Stimulated activated CD8-positive, alpha-beta memory T cell treated with anti-CD3 and anti-CD28 coated beads, Interleukin-7, amount 100 ng/mL, for 48 hours (primary cell): ENCODE results near the gene HLA-DRB5.
"Not testable (repeated sequence)": the region's sequence is repeated elsewhere in the genome, so short reads cannot be mapped to it uniquely, and the experiment has no call there.

Experiments
- DNase-seq, 2 donors: peaks; one replicate each; pipeline ENCODE4 v3.0.0-alpha.2; 2020; ENCODE audit warnings: low read depth in 1 of 2; ENCODE audit errors: extremely low read depth in 1 of 2

The HLA-DRB5 gene

DNA sequence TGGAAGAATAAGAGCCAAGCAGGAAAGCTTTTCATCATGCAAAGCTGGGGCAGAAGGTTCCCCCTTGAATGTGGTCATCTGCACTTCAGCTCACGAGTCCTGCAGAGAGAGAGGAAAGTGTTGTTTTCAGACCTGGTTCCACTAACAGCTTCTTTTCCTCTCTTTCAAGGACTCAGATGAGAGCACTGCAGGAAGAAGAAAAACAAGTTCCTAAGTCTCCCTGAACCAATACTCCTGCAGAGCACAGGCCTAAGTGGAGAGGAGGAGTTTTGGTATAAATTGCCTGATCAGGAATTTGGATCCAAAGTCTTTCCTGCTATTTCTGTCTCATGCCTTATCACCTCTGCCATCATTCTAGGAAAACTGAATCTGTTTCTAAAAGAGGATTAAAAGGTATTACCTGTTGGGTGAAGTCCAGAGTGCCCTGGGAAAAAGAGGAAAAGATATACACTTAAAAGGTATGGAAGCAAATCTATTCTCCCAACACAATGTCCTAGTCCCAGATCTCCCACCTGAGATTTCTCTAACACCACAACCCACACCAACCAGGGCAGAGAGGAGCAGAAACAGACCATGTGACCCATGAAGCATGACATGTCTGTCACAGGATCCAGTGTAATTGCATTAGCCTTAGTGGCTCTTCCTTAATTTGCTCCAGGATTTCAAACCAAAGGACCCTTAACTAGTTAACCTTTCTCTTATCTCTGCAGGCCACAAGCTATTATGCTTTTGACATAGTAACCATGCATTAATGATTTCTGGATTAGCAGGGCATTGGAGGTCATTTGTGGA, 12.2 kb downstream of the HLA-DRB5 start:
- no peak for DNase-seq

DNA sequence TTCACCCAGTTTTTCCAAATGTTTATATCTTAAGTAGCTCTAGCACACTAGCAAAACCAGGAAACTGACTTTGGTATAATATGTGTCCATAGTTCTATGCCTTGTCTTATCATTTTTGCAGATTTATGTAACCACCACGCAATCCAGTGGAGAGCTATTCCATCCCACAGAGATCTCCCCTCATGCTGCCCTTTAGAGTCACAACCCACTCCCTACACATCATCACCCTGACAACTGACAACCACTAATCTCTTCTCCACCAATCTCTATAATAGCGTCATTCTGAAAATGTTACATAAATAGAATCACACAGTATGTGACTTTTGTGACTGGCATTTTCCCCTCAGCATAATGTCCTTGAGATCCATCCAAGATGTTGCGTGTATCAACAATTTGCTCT, 29.1 kb downstream of the HLA-DRB5 start:
- DNase-seq, result no peak

DNA sequence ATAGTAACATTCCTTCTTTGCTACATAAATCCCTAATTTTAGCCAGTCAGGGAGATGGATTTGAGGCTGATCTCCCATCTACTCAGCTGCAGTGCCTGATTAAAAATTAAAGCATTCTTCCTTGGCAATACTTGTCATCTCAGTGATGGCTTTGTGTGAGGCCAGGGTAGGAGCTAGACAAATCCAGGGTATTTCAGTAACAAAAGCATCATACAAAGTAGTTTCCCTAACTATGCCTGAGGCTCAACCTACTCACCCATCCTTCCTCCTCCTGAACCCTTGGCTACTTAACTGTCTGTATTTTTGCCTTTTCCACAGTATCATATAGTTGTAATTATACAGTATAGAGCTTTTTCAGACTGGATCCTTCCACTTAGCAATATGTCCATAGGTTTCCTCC, 37.7 kb downstream of the HLA-DRB5 start:
- no peak for DNase-seq

DNA sequence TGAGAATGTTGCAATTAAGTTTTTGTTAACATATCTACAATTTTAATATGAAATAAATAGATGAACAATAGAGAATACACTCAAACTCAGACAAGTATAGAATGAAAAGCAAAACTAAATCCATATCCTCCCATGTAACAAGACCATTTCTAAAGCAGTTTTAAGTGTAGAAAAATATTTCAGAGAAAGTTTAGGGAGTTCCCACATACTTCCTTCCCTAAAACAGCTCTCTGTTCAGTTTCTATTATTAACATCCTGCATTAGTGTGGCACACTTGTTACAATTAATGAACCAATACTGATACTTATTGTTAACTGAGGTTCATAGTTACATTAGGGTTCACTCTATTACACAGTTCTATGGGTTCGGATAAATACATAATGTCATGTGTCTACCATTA, 38.4 kb downstream of the HLA-DRB5 start:
- DNase-seq, result no peak

DNA sequence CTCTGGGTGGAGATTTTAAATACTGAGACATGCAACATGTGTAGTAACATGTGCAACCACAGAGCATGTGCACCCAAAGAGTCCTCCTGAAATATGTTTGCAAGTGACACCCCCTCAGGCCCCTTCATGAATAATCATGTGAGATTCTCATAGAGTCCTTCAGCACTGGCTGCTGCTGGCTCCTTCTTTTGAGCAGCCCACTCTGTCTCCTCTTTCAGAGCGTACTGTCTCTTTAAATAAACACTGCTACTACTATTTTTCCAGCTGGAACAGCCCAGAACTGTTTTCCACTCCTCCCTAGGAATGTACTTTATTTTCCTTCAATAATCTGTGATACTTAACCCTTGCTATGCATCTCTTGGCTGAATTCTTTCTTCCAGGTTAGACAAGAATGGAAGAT, 42.0 kb downstream of the HLA-DRB5 start:
- DNase-seq, result no peak

DNA sequence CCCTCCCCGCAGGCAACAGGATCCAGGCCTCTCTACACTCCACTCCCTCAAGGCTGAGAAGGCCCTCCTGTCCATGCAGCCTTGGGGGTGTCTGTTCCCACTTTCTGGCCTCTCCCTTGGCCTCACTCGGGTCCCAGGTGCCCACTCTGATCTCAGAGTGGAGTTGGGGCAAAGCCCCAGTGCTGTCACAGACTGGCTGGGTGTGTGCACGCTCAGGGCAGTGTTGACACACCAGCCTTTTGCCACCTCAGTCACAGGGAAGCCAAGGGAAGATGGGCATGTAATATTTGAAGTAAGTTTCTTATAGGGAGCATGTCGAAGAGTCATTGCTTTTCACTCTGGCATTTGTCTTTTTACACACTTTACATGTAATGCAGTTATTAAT, 45.5 kb downstream of the HLA-DRB5 start:
- DNase-seq, result no peak

DNA sequence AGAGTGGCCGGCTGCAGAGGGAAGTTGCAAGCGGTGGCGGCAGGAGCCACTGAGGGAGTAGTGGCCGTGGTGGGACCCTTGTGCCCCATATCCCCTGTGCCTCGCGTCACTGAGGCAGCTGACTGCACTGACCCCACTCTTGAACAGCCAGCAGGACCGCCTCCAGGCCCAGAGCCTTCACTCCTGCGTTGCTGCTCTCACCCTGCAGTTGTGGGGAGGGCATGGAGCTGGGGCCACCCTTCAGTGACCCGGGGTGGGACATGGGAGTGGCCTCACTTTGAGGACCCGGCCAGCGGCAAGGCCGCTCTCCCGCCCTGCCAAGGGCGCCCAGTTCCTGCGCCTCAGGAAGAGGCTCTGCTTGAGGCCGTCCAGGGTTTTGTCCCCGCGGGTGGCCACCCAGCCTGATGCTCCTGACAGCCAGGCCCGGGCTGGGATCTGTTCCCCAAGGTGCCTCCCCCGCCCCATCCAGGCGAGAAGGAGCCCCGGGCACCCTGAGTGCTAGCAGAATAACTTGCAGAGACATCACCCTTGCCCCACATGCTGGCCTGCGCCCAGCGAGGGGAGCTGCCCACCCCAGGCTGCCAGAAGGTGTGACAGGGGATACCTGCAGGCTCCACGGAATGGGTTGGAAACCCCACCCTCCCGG, 46.0 kb downstream of the HLA-DRB5 start:
- no peak for DNase-seq

DNA sequence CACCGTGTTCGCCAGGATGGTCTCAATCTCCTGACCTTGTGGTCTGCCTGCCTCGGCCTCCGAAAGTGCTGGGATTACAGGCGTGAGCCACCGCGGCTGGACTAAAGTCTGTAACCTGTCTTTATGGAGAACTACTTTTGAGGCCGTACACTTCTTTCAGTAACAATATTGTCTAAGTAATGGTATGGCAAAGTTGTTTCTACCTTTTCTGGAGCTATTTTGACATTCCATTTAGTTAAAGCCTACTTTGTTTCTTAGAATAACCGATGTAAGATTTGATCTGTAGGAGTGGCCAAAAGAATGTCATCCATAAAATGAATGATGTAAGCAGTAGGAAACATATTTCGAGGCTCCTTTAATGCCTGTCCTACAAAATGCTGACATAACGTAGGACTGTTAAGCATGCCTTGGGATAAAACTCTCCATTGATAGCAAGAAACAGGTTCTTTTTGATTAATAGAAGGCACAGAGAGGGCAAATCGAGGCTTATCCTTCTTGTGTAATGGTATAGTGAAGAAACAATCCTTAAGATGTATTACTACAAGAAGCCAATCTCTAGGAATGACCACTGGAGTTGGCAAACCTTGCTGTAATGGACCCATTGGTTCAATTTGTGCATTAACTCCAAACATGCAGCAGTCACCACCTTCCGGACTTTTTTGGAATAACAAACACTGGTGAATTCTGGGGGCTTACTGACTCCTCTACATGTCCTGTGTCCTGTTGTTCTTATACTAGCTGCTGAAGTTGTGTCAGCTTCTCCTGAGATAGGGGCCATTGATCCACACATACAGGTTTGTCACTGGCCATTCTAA, 54.5 kb downstream of the HLA-DRB5 start:
- no peak for DNase-seq

DNA sequence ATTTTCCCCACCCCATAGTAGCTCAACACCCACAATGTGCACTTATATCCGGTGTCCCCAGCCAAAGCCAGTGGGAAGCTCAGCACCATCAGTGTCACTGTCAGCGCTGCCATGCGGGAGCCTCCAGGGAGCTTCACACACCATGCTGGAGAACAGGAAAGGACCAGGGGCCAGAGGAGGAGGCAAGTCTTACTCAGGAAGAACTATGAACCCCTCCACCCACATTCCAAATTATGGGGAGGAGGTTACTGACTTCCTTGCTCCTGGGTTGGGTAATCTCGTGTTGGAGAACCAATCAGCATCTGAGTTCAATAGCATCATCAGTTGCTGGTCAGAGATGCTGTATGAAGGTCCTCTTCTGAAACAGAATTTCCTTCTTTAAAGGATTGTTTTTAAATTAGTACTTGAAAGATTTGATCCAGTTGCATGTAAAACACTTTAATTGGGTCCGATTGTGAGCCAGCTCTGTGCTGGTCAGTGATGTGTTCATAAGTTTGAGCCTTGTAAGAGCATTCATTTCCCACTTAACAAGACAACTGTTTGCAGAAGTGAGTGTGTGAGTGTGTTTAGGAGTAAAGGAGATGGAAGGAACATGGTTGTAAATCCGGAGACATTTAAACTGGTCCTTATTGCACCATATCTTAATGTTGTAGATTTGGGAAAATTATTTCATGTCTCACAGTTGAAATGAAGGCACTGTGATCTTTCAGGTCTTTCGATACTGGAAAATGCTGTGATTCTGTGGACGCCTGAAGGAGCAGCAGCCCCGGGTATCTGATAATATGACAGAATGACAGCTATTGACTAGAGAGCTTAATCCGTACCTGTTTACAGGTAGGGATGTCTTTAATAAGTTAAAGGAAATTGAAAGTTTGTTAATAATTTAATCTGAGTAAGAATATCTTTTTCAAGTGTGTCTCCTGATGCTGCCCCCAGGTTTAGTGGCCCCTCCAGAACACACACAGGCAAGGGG, 56.4 kb downstream of the HLA-DRB5 start:
- DNase-seq, result not testable (repeated sequence)

DNA sequence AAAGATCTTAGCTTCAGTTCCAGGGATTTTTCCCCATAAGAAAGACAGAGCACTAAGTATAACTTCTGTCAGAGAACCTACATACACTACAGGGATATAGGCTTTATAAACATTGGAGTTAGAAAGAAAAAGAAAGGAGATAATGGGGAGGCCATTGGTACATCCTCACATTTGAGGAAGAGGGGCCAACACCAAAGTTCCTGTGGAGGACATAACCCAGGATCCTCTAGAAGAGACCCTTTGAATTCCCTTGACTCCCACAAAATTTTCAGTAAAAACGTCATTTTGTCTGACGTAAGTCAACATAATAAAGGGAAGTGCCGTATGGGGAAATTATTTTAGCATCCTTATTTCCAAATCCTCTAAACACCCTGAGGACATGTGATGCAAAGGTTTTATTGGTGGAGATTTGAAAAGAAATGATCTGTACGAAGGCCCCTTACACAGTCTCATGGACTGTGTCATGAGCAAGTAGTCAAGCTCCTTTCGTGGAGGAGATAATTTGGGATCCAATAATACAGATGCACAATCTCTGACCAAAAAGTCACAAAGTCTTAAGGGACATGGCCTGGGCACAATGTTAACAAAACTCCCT, 57.2 kb downstream of the HLA-DRB5 start:
- no peak for DNase-seq

DNA sequence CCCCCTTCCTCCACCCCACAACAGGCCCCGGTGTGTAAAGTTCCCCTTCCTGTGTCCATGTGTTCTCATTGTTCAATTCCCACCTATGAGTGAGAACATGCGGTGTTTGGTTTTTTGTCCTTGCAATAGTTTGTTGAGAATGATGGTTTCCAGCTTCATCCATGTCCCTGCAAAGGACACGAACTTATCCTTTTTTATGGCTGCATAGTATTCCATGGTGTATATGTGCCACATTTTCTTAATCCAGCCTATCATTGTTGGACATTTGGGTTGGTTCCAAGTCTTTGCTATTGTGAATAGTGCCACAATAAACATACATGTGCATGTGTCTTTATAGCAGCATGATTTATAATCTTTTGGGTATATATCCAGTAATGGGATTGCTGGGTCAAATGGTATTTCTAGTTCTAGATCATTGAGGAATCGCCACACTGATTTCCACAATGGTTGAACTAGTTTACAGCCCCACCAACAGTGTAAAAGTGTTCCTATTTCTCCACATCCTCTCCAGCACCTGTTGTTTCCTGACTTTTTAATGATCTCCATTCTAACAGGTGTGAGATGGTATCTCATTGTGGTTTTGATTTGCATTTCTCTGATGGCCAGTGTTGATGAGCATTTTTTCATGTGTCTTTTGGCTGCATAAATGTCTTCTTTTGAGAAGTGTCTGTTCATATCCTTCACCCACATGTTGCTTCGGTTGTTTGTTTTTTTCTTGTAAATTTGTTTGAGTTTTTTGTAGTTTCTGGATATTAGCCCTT, 62.2 kb downstream of the HLA-DRB5 start:
- DNase-seq, result not testable (repeated sequence)
